Tibial artery (tissue), 4 donors: ENCODE data around the gene ADRA2B.

Experiments used
- DNase-seq, 2 donors: peaks; one replicate each; pipeline ENCODE4 v3.0.0-alpha.2; 2019
- H3K27ac ChIP-seq, 2 donors: fragments of 200-600 bp; sonication (generic) in 1 of 2; 1 replicate in 1 of 2; 2 replicates in 1 of 2; pipeline ENCODE4 v1.5.1; 2018 to 2019; ENCODE audit warnings: mild to moderate bottlenecking in 1 of 2
- H3K27me3 ChIP-seq, 2 donors: fragments of 200-600 bp; sonication (generic) in 1 of 2; one replicate each; pipeline versions ENCODE4 v1.5.1 to v1.6.0; 2016 to 2019
- H3K36me3 ChIP-seq, 3 donors: fragments of 200-600 bp; sonication (generic) in 2 of 3; one replicate each; pipeline ENCODE4 v1.5.1; 2016 to 2019; ENCODE audit warnings: mild to moderate bottlenecking in 2 of 3
- H3K4me1 ChIP-seq, 4 donors: fragments of 200-600 bp; sonication (generic) in 2 of 4; 1 replicate in 3 of 4; 2 replicates in 1 of 4; pipeline ENCODE4 v1.5.1; 2016 to 2019
- H3K4me3 ChIP-seq, 2 donors: fragments of 200-600 bp; sonication (generic) in 1 of 2; 1 replicate in 1 of 2; 2 replicates in 1 of 2; pipeline ENCODE4 v1.5.1; 2018 to 2019; ENCODE audit warnings: mild to moderate bottlenecking in 2 of 2
- H3K9me3 ChIP-seq, 3 donors: fragments of 200-600 bp; sonication (generic) in 1 of 3; one replicate each; pipeline ENCODE4 v1.5.1; 2016 to 2019
- intact Hi-C: fragments of 100-400 bp; cut with DNase I; formaldehyde crosslinking; loops from one replicate; pipeline ENCODE4 v1.15.0; 2023; ENCODE audit warnings: low total_unique reads
- TF ChIP-seq, protein P1 (sequence below), 2 experiments: fragments of 200-600 bp in 1 of 2; fragments of 450-650 bp in 1 of 2; IDR thresholded peaks; one replicate each; pipeline ENCODE4 v1.5.1; 2017 to 2019; ENCODE audit warnings: antibody characterized with exemption in 2 of 2, mild to moderate bottlenecking in 1 of 2, moderate library complexity in 1 of 2

Gene ADRA2B

GRCh38 chr2:96105152-96105915 is 11.0 kb downstream of the ADRA2B start:
- H3K4me3 ChIP-seq: no peak overlapping the region
- H3K9me3 ChIP-seq: peaks cover 0 to 16% (median 11%) of the 10 kb centered on the region in 3 donors
- peaks cover 0 to 17% of the 10 kb centered on the region in 2 donors for H3K27me3 ChIP-seq
- H3K36me3 ChIP-seq: no peaks in the 10 kb centered on the region
- peak; percentile 13 to 35 for DNase-seq
- peaks cover 0 to 10% (median 0%) of the 10 kb centered on the region in 4 donors for H3K4me1 ChIP-seq
- TF ChIP-seq, protein P1, sequence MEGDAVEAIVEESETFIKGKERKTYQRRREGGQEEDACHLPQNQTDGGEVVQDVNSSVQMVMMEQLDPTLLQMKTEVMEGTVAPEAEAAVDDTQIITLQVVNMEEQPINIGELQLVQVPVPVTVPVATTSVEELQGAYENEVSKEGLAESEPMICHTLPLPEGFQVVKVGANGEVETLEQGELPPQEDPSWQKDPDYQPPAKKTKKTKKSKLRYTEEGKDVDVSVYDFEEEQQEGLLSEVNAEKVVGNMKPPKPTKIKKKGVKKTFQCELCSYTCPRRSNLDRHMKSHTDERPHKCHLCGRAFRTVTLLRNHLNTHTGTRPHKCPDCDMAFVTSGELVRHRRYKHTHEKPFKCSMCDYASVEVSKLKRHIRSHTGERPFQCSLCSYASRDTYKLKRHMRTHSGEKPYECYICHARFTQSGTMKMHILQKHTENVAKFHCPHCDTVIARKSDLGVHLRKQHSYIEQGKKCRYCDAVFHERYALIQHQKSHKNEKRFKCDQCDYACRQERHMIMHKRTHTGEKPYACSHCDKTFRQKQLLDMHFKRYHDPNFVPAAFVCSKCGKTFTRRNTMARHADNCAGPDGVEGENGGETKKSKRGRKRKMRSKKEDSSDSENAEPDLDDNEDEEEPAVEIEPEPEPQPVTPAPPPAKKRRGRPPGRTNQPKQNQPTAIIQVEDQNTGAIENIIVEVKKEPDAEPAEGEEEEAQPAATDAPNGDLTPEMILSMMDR (IDR thresholded peaks at IDR 0.05): no peak
- H3K27ac ChIP-seq: no peak overlapping the region
- intact Hi-C loops: no loop called here

DNA sequence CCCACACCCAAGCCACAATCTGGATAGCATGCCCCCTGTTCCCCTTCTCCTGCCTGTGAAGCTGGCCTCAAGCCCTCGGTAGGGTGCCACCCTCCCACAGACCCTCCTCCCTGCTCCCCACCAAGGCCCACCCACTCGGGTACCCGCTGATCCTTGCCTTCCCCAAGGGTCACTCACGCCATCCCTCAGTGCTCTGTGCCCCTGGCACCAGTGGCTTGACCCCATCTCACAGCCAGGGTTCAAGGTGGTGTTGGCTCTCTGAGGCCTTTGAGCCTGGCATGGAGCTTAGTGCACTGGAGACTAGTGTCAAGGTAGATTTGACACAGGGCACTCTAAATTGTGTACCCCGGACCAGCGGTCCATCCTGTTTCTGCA is 11.9 kb downstream of the ADRA2B start:
- no peak overlapping the region for H3K4me3 ChIP-seq
- H3K9me3 ChIP-seq: peaks cover 0 to 16% (median 11%) of the 10 kb centered on the region in 3 donors
- H3K27me3 ChIP-seq: peaks cover 0 to 10% of the 10 kb centered on the region in 2 donors
- intact Hi-C loops: no loop called here
- H3K4me1 ChIP-seq: peaks cover 0 to 10% (median 0%) of the 10 kb centered on the region in 4 donors
- TF ChIP-seq, protein P1 (IDR thresholded peaks at IDR 0.05): no peak
- no peaks in the 10 kb centered on the region for H3K36me3 ChIP-seq
- no peak overlapping the region for H3K27ac ChIP-seq
- DNase-seq: peak; percentile 7 to 56

DNA sequence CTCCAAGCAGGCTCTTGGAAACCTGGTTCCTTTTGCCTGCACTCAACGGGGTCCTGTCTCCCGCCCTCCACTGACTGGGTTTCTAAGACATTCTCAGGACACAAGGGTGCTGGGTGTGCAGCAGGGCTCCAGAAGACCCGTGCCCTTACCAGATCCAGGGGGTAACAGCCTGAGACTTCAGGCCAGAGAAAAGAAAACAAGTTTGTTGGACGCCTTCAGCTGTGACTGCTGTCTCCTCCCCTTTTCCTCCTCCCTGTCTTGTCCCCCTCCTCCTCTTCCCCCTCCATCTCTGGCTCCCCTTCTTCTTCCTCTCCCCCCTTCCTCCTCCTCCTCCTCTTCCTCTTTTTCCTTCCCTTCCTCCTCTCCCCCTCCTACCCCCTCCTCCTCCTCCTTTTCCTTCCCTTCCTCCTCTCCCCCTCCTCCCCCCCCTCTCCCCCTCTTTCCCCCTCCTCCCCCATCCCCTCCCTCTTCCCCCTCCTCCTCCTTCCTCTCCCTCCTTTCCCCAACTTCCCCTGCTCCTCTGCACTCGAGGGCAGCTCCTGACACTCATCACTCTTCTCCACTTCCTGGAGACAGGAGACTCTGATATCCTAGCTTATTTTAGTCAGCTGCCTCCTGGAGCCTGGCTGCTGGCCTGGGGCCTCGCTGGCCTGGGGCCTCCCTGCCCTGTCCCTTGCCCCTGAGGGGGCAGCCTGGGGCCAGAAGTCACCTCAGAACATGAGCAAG is 12.4 kb downstream of the ADRA2B start:
- H3K27ac ChIP-seq: no peak overlapping the region

GRCh38 chr2:96103187-96103601 is 13.2 kb downstream of the ADRA2B start:
- DNase-seq: peak; percentile 11 to 33
- TF ChIP-seq, protein P1 (IDR thresholded peaks at IDR 0.05): no peak
- no peaks in the 10 kb centered on the region for H3K36me3 ChIP-seq
- peaks cover 0 to 3% of the 10 kb centered on the region in 2 donors for H3K27me3 ChIP-seq
- peaks cover 0 to 16% (median 11%) of the 10 kb centered on the region in 3 donors for H3K9me3 ChIP-seq
- intact Hi-C loops: no loop called here
- no peak overlapping the region for H3K27ac ChIP-seq
- peaks cover 0 to 8% (median 4%) of the 10 kb centered on the region in 4 donors for H3K4me1 ChIP-seq
- H3K4me3 ChIP-seq: no peak overlapping the region

More for the DNA sequence above, 12.4 kb downstream of the ADRA2B start:
- Histone ChIP-seq H3K27me3 (peaks cover 0 to 10% of the 10 kb centered on the region in 2 donors), H3K4me3 (no peak overlapping the region), H3K9me3 (peaks cover 0 to 16% (median 11%) of the 10 kb centered on the region in 3 donors), H3K36me3 (no peaks in the 10 kb centered on the region), H3K4me1 (peaks cover 0 to 6% (median 3%) of the 10 kb centered on the region in 4 donors)
- TF ChIP-seq, protein P1 (IDR thresholded peaks at IDR 0.05): no peak
- DNase-seq: peak; percentile 12 to 49
- intact Hi-C loops: no loop called here

DNA sequence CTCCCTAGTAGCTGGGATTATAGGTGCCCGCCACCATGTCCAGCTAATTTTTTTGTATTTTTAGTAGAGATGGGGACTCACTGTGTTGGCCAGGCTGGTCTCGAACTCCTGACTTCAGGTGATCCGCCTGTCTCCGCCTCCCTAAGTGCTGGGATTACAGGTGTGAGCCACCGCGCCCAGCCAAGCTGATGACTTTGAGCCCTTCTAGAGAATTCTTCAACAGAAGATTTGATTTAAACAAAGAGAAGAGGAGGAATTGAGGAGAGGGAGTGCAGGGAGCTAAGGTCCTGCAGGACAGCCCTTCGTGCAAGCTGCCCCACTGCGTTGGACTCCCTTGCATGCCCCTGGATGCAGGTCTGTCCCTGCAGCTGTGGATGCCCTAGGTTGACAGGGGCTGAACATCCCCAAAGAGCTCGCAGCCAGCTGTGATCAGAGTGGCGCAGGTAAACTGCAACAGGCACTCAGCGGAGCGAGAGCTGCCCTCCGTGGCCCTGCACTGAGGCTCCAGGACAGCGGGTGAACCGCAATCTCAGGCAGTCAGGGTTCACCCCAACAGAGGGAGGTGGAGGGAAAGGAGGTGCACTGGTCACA is 13.7 kb downstream of the ADRA2B start:
- no peak overlapping the region for H3K4me3 ChIP-seq
- H3K27me3 ChIP-seq: no peaks in the 10 kb centered on the region
- intact Hi-C loops: no loop called here
- H3K27ac ChIP-seq: no peak overlapping the region
- no peaks in the 10 kb centered on the region for H3K36me3 ChIP-seq
- H3K9me3 ChIP-seq: peaks cover 0 to 16% (median 11%) of the 10 kb centered on the region in 3 donors
- TF ChIP-seq, protein P1 (IDR thresholded peaks at IDR 0.05): no peak
- DNase-seq: peak; percentile 13 to 39
- H3K4me1 ChIP-seq: peaks cover 0 to 8% (median 4%) of the 10 kb centered on the region in 4 donors
